ENCODE measurements around the gene CDADC1. TPM values are rescaled to one million over a fixed set of nuclear protein-coding genes. Genes with fewer than 3 reads are reported as not detected.
"Not testable (repeated sequence)": the region's sequence is repeated elsewhere in the genome, so short reads cannot be mapped to it uniquely, and the experiment has no call there.

CDADC1 gene
- polyA plus RNA-seq, 1 of the 3 experiments (the other 2 are of a cell fraction): 3.5 TPM

DNA sequence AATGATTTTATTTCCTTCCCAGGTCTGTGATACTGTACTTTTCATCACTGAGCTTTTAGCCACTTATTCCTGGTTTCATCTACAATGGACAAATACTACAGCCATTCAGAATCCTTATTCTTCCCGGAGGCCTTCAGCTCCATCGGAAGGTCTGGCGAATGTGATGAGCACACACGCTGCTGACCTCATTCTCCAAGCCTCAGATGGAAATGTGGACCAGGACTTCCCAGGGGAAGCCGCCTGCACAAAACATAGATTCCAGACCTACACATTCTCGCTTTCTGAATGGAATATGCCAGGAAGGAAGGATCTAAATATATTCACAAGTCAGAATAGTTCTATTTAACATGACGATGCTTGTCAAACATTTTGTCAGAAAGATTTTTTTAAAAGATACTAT, 75.6 kb downstream of the CDADC1 start (continued):
- TF ChIP-seq, protein P1, sequence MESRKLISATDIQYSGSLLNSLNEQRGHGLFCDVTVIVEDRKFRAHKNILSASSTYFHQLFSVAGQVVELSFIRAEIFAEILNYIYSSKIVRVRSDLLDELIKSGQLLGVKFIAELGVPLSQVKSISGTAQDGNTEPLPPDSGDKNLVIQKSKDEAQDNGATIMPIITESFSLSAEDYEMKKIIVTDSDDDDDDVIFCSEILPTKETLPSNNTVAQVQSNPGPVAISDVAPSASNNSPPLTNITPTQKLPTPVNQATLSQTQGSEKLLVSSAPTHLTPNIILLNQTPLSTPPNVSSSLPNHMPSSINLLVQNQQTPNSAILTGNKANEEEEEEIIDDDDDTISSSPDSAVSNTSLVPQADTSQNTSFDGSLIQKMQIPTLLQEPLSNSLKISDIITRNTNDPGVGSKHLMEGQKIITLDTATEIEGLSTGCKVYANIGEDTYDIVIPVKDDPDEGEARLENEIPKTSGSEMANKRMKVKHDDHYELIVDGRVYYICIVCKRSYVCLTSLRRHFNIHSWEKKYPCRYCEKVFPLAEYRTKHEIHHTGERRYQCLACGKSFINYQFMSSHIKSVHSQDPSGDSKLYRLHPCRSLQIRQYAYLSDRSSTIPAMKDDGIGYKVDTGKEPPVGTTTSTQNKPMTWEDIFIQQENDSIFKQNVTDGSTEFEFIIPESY (IDR thresholded peaks at IDR 0.05; ENCODE audit: borderline replicate concordance, low read depth): no peak
- TF ChIP-seq POLR2AphosphoS5 (IDR thresholded peaks at IDR 0.05; ENCODE audit: low read depth, low read length) (no peak), RAD21 (IDR thresholded peaks at IDR 0.05; ENCODE audit: low read length) (no peak), JUND (IDR thresholded peaks at IDR 0.05) (no peak)

DNA sequence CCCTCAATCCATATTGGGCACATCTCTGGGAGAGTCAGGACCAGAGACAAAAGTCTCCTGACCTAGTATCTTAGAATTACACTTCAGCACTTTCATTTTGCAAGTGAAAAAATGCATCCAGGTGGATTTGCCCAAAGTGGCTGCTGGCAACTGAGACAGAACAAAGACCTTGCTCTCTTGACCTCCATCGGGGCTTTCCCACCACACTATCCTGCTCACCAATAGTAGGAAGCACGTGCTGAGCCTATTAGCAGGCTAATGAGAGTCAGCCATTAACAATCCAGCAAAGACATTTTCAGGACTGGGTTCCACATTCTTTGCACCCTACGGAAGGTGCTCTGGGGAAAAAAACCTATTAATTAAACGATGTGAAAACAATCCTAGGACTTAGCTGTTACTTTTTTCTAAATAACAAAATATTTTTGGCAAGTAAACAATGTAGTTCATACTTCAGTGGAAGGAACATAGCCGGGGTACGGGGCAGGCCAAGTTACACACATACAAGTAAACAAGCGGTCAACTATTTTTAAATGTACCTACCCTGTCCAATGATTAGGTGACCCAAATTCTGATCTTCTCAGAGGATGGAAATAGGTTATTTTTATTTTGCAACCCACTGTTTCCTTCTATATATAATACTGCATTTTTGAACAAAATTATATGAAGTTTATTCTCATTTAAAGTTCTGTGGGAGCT, 78.6 kb downstream of the CDADC1 start:
- no peaks in the 10 kb centered on the region for H3F3A ChIP-seq (replicated peaks; ENCODE audit: insufficient read depth)

DNA sequence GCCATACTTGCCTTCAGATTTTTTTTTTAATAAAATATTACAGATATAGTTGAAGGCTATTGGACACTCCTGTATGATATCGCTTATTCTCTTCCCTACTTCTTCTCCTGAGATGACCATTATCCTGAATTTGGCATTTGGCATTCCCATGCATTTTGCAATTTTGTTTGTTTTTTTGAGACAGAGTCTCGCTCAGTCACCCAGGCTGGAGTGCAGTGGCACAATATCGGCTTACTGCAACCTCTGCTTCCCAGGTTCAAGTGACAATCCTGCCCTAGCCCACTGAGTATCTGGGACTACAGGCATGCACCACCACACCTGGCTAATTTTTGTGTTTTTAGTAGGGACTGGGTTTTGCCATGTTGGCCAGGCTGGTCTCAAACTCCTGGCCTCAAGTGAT, 79.4 kb downstream of the CDADC1 start:
- DNase-seq; H3K4me1 ChIP-seq (ENCODE audit: control insufficient read depth in 1 of 2, insufficient read depth in 2 of 2, low read depth in 1 of 2, low read length in 1 of 2); H3K27ac ChIP-seq (ENCODE audit: low read depth in 2 of 2, low read length in 1 of 2); POLR2A ChIA-PET; H3K4me2 ChIP-seq; H3K79me2 ChIP-seq (ENCODE audit: insufficient read depth); H4K20me1 ChIP-seq (ENCODE audit: insufficient read depth); CTCF ChIA-PET; H3K9ac ChIP-seq; H3K4me3 ChIP-seq (ENCODE audit: low read depth in 2 of 2, low read length in 1 of 2); H2AFZ ChIP-seq (ENCODE audit: low read depth); H3F3A ChIP-seq (replicated peaks; ENCODE audit: insufficient read depth); H3K9me3 ChIP-seq; H3K9me2 ChIP-seq; H3K27me3 ChIP-seq (ENCODE audit: insufficient read depth); H3K36me3 ChIP-seq (replicated peaks in 1 of 2; ENCODE audit: control insufficient read depth in 1 of 2, insufficient read depth in 2 of 2, low read length in 1 of 2): not testable (repeated sequence)
- 96% methylated on average over 3 of the region's 3 CpGs for WGBS (ENCODE audit: low lambda C conversion rate)

More for the DNA sequence above, 78.6 kb downstream of the CDADC1 start:
- Histone ChIP-seq H3K4me3 (ENCODE audit: low read depth in 2 of 2, low read length in 1 of 2) (no peak overlapping the region), H3K4me1 (ENCODE audit: control insufficient read depth in 1 of 2, insufficient read depth in 2 of 2, low read depth in 1 of 2, low read length in 1 of 2) (no peaks in the 10 kb centered on the region), H3K27ac (ENCODE audit: low read depth in 2 of 2, low read length in 1 of 2) (no peak overlapping the region), H3K79me2 (ENCODE audit: insufficient read depth) (no peaks in the 10 kb centered on the region), H3K4me2 (no peak overlapping the region), H2AFZ (ENCODE audit: low read depth) (no peak overlapping the region), H3K27me3 (ENCODE audit: insufficient read depth) (no peaks in the 10 kb centered on the region), H4K20me1 (ENCODE audit: insufficient read depth) (no peaks in the 10 kb centered on the region), H3K9ac (no peak overlapping the region), H3K36me3 (replicated peaks in 1 of 2; ENCODE audit: control insufficient read depth in 1 of 2, insufficient read depth in 2 of 2, low read length in 1 of 2) (no peaks in the 10 kb centered on the region), H3K9me2 (no peaks in the 10 kb centered on the region), H3K9me3 (no peaks in the 10 kb centered on the region)
- CTCF ChIA-PET: no interaction called here
- DNase-seq: no peak
- TF ChIP-seq, protein P2, sequence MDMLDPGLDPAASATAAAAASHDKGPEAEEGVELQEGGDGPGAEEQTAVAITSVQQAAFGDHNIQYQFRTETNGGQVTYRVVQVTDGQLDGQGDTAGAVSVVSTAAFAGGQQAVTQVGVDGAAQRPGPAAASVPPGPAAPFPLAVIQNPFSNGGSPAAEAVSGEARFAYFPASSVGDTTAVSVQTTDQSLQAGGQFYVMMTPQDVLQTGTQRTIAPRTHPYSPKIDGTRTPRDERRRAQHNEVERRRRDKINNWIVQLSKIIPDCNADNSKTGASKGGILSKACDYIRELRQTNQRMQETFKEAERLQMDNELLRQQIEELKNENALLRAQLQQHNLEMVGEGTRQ (IDR thresholded peaks at IDR 0.05; ENCODE audit: borderline replicate concordance, low read depth, low read length): no peak
- TF ChIP-seq GABPA (IDR thresholded peaks at IDR 0.05; ENCODE audit: low read depth): no peak
- no peak for TF ChIP-seq TCF12 (IDR thresholded peaks at IDR 0.05)
- TF ChIP-seq NFIC (IDR thresholded peaks at IDR 0.05; ENCODE audit: borderline replicate concordance): no peak
- TF ChIP-seq, protein P3, sequence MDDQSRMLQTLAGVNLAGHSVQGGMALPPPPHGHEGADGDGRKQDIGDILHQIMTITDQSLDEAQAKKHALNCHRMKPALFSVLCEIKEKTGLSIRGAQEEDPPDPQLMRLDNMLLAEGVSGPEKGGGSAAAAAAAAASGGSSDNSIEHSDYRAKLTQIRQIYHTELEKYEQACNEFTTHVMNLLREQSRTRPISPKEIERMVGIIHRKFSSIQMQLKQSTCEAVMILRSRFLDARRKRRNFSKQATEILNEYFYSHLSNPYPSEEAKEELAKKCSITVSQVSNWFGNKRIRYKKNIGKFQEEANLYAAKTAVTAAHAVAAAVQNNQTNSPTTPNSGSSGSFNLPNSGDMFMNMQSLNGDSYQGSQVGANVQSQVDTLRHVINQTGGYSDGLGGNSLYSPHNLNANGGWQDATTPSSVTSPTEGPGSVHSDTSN (IDR thresholded peaks at IDR 0.05): no peak
- no peak for TF ChIP-seq POLR2AphosphoS5 (IDR thresholded peaks at IDR 0.05; ENCODE audit: low read depth, low read length)
- no peak for TF ChIP-seq TAF1 (IDR thresholded peaks at IDR 0.05; ENCODE audit: borderline replicate concordance, low read depth, low read length)
- TF ChIP-seq, protein P4, sequence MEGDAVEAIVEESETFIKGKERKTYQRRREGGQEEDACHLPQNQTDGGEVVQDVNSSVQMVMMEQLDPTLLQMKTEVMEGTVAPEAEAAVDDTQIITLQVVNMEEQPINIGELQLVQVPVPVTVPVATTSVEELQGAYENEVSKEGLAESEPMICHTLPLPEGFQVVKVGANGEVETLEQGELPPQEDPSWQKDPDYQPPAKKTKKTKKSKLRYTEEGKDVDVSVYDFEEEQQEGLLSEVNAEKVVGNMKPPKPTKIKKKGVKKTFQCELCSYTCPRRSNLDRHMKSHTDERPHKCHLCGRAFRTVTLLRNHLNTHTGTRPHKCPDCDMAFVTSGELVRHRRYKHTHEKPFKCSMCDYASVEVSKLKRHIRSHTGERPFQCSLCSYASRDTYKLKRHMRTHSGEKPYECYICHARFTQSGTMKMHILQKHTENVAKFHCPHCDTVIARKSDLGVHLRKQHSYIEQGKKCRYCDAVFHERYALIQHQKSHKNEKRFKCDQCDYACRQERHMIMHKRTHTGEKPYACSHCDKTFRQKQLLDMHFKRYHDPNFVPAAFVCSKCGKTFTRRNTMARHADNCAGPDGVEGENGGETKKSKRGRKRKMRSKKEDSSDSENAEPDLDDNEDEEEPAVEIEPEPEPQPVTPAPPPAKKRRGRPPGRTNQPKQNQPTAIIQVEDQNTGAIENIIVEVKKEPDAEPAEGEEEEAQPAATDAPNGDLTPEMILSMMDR (IDR thresholded peaks at IDR 0.05): no peak
- no peak for TF ChIP-seq FOXM1 (IDR thresholded peaks at IDR 0.05; ENCODE audit: low read depth)
- no peak for TF ChIP-seq YY1 (IDR thresholded peaks at IDR 0.05; ENCODE audit: low read depth)
- TF ChIP-seq NRF1 (IDR thresholded peaks at IDR 0.05; ENCODE audit: low read depth, low read length): no peak
- TF ChIP-seq MXI1 (IDR thresholded peaks at IDR 0.05; ENCODE audit: low read depth, low read length): no peak
- no peak for TF ChIP-seq FOSL2 (IDR thresholded peaks at IDR 0.05; ENCODE audit: borderline replicate concordance, low read depth)
- WGBS (ENCODE audit: low lambda C conversion rate): 82% methylated on average over 7 of the region's 7 CpGs
- POLR2A ChIA-PET: no interaction called here

Measured in SK-N-SH (cell line).